ENCODE measurements around the gene FBXL20.
"Not testable (repeated sequence)": the region's sequence is repeated elsewhere in the genome, so short reads cannot be mapped to it uniquely, and the experiment has no call there.

Gene FBXL20

GRCh38 chr17:39401412-39402243, at the start of gene FBXL20:
TSS of gene FBXL20 (minus strand) at chr17:39401626. CDS start at chr17:39401402, 224 bp downstream.
- DNase-seq, result peak in 1 of 2 experiments; percentile 47

DNA sequence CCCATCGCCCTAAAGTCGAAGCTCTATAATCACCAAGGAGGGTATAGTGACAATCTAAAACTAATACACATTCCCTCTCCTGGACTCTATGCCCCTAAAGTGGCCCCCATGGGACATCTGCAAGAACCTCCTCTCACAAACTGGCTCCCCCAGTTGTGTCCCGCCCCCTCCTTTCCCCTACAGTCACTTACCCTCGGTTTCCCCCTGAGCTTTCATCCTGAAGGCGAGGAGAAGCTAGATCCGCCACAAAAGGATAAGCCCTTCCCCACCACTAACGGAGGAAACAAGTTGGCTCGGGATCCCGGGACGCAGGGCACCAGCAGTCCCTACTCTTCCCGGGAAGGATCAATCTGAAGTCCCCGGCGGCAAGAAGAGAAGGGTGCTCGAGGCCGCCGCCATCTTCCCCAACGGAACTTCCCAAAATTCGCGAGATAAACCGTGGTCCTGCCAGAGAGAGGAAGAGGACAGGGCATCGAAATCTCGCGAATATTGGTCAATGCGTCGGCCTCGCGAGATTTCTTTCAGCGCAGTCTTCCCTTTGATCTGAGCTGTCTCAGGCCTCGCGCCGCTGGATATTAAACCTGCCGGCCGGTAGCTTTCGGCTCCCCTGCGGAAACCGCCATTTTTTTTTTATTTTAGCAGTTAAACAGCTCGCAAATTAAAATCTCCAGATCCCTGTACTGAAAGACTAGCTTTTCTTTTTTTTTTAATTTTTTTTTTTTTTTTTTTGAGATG, 49.6 kb upstream of the FBXL20 start, which contains the start of gene MED1:
Gene MED1, minus strand, starts transcription at position 417 of the 735 bp plus-strand sequence. Its CDS starts 201 bp downstream, at position 216.
- peak; percentile 49 to 77 for DNase-seq

DNA sequence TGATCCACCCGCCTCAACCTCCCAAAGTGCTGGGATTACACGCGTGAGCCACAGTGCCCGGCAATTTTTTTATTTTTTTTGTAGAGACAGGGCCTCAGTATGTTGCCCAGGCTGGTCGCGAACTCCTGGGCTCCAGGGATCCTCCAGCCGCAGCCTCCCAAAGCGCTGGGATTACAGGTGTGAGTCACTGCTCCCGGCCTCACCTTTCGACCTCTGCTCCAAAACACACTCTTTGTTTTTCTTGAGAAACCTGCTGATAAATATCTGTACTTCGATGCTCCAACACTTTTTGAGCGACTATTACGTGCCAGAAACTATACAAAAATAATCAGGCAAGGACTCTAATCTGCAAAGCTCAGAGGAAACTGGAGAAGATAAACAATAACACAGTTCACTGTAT, 48.6 kb upstream of the FBXL20 start:
- DNase-seq, result no peak

GRCh38 chr17:39447561-39447960, 46.1 kb upstream of the FBXL20 start:
- no peak for DNase-seq

DNA sequence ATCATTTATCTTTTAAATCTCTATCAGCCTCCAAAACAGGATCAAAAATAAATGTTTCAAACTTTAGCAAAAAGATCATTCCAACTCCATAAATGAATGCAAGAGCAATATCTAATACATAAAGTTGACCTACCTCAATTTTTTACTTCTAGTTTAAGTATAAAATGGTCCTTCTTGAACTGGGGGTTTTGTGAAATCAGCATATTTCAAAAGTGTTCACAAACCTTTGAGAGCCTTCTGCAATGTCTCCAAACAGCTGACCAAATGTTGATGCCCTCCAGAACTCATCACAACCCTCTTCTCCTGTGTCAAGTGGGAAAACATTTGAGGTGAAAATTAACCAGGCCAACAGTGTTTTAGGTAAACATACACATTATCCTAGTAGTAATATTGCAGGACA, 41.9 kb upstream of the FBXL20 start:
- no peak for DNase-seq

DNA sequence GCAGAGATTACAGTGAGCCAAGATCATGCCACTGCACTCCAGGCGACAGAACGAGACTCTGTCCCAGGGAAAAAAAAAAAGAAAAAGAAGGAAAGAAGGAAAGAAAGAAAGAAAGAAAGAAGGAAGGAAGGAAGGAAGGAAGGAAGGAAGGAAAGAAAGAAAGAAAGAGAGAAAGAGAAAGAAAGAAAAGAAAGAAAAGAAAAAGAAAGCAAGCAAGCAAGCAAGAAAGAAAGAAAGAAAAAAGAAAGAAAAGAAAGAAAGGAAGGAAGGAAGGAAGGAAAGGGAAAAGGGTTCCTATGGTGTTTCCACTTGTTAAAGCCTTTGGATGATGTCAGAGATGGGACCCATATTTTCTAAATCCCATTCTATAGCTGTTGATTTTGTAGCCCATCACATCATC, 38.4 kb upstream of the FBXL20 start:
- not testable (repeated sequence) for DNase-seq

DNA sequence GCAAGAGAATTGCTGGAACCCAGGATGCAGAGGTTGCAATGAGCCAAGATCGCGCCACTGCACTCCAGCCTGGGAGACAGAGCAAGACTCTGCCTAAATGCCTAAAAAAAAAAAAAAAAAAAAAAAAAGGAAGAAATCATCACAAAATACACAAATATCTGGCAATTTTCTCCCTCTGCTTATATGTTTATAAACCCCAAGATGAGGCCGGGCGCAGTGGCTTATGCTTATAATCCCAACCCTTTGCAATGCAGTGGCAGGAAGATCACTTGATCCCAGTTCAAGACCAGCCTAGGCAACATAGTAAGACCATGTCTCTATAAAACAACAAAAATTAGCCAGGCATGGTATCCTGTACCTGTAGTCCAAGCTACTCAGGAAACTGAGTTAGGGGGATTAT, 28.2 kb upstream of the FBXL20 start:
- no peak for DNase-seq

DNA sequence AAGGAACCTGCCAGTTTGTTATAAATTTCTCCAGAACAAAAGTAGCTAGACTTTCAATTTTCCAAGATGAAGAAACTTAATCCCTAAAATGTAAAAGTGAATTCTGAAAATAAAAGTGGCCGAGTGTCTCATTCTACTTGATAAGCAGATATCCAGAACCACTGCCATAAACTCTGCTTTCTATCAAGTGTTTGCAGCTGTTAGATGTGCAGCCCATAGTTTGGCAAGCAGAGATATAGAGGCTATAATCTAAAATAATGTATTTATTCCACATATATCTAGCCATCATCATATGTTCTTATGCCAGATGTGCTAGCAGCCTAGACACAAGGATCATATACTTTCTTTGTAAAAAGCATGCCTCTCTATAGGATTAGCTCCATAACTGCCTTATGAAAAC, 14.7 kb upstream of the FBXL20 start:
- no peak for DNase-seq

GRCh38 chr17:39410279-39410678, 8.9 kb upstream of the FBXL20 start:
- no peak for DNase-seq

- DNase-seq, result no peak
These were observed 6.9 kb upstream of the FBXL20 start for GRCh38 chr17:39408360-39408759.

DNA sequence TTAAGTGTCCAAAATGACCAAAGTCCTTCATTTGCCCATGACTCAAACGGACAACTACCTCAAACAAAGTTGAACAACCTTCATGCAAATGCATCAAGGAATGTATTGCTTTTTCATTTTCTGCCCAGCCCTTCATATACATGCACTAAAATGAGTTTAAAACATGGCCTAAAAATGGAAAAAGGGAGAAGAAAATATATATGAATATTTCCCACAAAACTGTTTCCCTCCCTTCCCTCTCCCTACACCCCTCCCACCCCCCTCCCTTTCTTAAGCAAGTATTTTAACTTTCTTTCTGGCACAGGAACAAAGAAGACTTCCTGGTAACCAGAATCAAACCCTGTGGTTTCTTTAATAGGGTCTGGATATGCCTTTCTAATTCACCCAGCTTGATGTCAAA, 5.5 kb upstream of the FBXL20 start:
- DNase-seq, result no peak

- DNase-seq, result no peak
These were observed 4.0 kb upstream of the FBXL20 start for GRCh38 chr17:39405436-39405835.

GRCh38 chr17:39404542-39405378, 3.3 kb upstream of the FBXL20 start:
- no peak for DNase-seq

- DNase-seq, result no peak
These were observed 1.6 kb upstream of the FBXL20 start for GRCh38 chr17:39402890-39403605.

DNA sequence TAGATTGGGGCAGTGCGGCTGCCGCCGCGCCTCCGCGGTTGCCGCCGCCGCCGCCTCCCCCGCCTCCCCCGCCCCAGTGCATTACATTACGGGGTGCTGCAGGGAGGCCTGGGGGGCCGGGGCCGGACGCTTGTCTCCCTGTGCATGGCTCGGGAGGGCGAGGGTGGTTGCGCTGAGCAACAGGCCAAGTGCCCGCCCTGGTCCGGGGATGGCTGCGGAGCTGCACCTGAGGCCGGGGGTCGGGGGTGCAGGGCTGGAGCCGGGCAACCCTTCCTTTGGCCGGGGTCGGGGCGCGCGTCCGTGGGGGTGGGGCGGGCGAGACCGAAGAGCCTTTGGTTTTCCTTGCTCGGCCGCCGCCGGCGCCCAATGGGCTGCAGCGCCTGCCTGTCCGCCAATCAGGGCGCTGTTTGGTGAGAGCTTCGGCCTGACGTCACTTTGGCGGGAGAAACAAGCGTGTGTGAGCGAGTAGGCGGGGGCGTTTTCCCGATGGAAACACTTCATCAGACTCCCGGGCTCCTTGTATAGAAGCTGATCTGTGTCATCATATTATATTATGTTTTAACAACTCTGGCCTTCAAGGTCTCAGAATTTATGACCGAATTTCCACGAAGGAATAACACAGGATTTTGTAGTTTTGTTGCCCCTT, 941 bp upstream of the FBXL20 start:
- peak; percentile 47 to 86 for DNase-seq

GRCh38 chr17:39400547-39401411, 647 bp downstream of the FBXL20 start:
- no peak for DNase-seq

- DNase-seq, result no peak
These were observed 1.6 kb downstream of the FBXL20 start for GRCh38 chr17:39399791-39400190.

- no peak for DNase-seq
These were observed 7.7 kb downstream of the FBXL20 start for GRCh38 chr17:39393736-39394135.

DNA sequence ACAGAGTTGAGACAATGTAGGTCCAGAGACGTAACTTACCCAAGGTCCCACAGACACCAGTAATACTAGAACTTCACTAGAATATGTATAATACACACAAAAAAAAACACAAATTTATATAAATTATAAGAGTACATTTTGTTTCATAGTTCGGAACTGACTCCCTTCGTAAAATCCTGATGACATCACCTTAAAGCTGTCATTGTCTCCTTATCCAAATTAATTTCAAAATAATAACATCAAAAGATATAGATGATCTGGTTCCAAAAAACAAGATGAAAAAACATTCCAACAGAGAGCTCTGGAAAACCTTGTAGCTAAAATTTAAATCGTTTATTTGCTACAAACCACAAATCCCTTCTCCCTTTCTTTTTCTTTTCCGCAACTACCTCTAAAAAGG, 10.0 kb downstream of the FBXL20 start:
- DNase-seq, result no peak

DNA sequence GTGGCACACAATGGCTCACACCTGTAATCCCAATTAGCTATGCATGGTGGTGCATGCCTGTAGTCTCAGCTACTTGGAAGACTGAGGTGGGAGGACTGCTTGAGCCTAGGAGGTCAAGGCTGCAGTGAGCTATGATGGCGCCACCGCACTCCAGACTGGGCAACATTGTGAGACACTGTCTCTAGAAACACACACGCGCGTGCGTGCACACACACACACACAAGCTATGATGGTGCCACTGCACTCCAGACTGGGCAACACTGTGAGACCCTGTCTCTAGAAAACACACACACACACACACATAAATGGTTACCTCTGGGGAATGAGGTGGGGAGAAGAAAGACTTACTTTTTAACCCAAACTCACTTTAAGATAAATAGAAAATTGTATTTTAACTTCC, 16.4 kb downstream of the FBXL20 start:
- no peak for DNase-seq

GRCh38 chr17:39380144-39380543, 21.3 kb downstream of the FBXL20 start:
- DNase-seq, result no peak

All from cerebellar nuclear complex (tissue), 1 donor.